GM18498 (cell line): ENCODE measurements around the gene GJA5.

ENCODE experiments used
- ATAC-seq: cut with Tn5 transposase; IDR thresholded peaks from one replicate; pipeline ENCODE4 v1.9.1; 2021; ENCODE audit warnings: mild to moderate bottlenecking, moderate library complexity; ENCODE audit not compliant: unreplicated experiment

GJA5 gene

GRCh38 chr1:147768101-147768500 is 7.7 kb upstream of the GJA5 start:
- ATAC-seq = no peak

GRCh38 chr1:147762233-147763024 is 2.0 kb upstream of the GJA5 start:
- ATAC-seq = no peak

GRCh38 chr1:147758379-147759100 is 1.9 kb downstream of the GJA5 start:
- ATAC-seq = no peak

GRCh38 chr1:147757015-147757990 is 3.1 kb downstream of the GJA5 start:
- no peak for ATAC-seq

GRCh38 chr1:147756341-147756740 is 4.1 kb downstream of the GJA5 start:
- no peak for ATAC-seq

- ATAC-seq = no peak
These were observed 5.7 kb downstream of the GJA5 start for GRCh38 chr1:147754661-147755060.

- ATAC-seq = no peak
These were observed 7.3 kb downstream of the GJA5 start for GRCh38 chr1:147753081-147753480.

- no peak for ATAC-seq
These were observed 7.9 kb downstream of the GJA5 start for GRCh38 chr1:147752511-147752910.

GRCh38 chr1:147751346-147751745 is 9.1 kb downstream of the GJA5 start:
- no peak for ATAC-seq

GRCh38 chr1:147750618-147751217 is 9.7 kb downstream of the GJA5 start:
- ATAC-seq = no peak

- ATAC-seq = no peak
These were observed 10.6 kb downstream of the GJA5 start for GRCh38 chr1:147749792-147750191.

GRCh38 chr1:147748676-147749350 is 11.6 kb downstream of the GJA5 start:
- no peak for ATAC-seq

GRCh38 chr1:147747966-147748365 is 12.4 kb downstream of the GJA5 start:
- no peak for ATAC-seq

GRCh38 chr1:147745271-147745670 is 15.1 kb downstream of the GJA5 start:
- no peak for ATAC-seq

- ATAC-seq = no peak
These were observed 19.3 kb downstream of the GJA5 start for GRCh38 chr1:147741065-147741464.

- no peak for ATAC-seq
These were observed 20.0 kb downstream of the GJA5 start for GRCh38 chr1:147740391-147740790.

GRCh38 chr1:147738739-147739476 is 21.5 kb downstream of the GJA5 start:
- no peak for ATAC-seq

- ATAC-seq = no peak
These were observed 22.3 kb downstream of the GJA5 start for GRCh38 chr1:147738129-147738528.

GRCh38 chr1:147736883-147737282 is 23.5 kb downstream of the GJA5 start:
- no peak for ATAC-seq

GRCh38 chr1:147735423-147735822 is 25.0 kb downstream of the GJA5 start:
- ATAC-seq = no peak
